GM19043 (cell line): Measurements from ENCODE around the gene IL17RE.
A peak's percentile ranks its signal among the peaks of the same experiment; 100 is the strongest.
"Not testable (repeated sequence)": the region's sequence is repeated elsewhere in the genome, so short reads cannot be mapped to it uniquely, and the experiment has no call there.

Experiments
- ATAC-seq: cut with Tn5 transposase; IDR thresholded peaks from one replicate; pipeline ENCODE4 v1.9.1; 2021; ENCODE audit warnings: low read depth; ENCODE audit not compliant: unreplicated experiment

Gene IL17RE

DNA sequence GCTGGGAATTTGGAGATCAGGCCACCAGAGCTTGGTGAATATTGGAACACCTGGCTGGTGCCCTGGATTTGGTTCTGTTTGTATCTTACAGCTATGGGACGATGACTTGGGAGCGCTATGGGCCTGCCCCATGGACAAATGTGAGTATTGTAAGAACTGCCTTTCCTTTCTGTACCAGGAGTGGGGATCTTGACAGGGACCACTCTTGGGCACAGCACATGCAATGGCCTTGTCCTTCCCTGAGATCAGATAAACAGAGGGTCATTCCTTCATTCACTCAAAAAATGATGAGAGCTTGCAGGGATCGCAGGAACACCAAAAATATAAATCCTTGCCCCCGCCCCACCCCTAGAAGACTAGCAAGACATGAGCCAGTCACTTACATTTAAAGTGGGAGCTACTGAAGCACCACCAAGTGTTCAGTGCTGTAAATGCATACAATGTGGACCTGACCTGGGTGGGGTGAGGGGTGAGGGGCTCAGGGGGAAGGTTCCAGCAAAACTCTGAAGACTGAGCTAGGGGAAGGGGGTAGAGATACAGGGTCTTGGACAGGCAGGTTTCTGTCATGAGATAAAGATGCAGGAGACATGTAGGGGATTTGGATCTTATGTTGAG lies 28.3 kb downstream of the IL17RE start:
- no peak for ATAC-seq

- ATAC-seq = no peak
These were observed 29.8 kb downstream of the IL17RE start for GRCh38 chr3:9932535-9932842.

- peak; percentile 47 for ATAC-seq
These were observed 30.4 kb downstream of the IL17RE start for GRCh38 chr3:9932843-9933560.

GRCh38 chr3:9933561-9934234 lies 31.1 kb downstream of the IL17RE start, which contains the start of gene CRELD1:
Gene CRELD1, plus strand, starts transcription at chr3:9933834. Its CDS starts 605 bp downstream, at chr3:9934439.
- ATAC-seq = peak; percentile 86

GRCh38 chr3:9934235-9934621 lies 31.6 kb downstream of the IL17RE start:
- no peak for ATAC-seq

GRCh38 chr3:9934993-9935392 lies 32.3 kb downstream of the IL17RE start:
- ATAC-seq = no peak

GRCh38 chr3:9935966-9936510 lies 33.4 kb downstream of the IL17RE start:
- ATAC-seq = no peak

GRCh38 chr3:9937486-9938238 lies 35.0 kb downstream of the IL17RE start:
- no peak for ATAC-seq

GRCh38 chr3:9938966-9939365 lies 36.3 kb downstream of the IL17RE start:
- no peak for ATAC-seq

- not testable (repeated sequence) for ATAC-seq
These were observed 37.3 kb downstream of the IL17RE start for GRCh38 chr3:9939906-9940305.

- ATAC-seq = no peak
These were observed 38.1 kb downstream of the IL17RE start for GRCh38 chr3:9940746-9941145.

- ATAC-seq = no peak
These were observed 39.5 kb downstream of the IL17RE start for GRCh38 chr3:9942164-9942563.

GRCh38 chr3:9942934-9943690 lies 40.5 kb downstream of the IL17RE start:
- no peak for ATAC-seq

DNA sequence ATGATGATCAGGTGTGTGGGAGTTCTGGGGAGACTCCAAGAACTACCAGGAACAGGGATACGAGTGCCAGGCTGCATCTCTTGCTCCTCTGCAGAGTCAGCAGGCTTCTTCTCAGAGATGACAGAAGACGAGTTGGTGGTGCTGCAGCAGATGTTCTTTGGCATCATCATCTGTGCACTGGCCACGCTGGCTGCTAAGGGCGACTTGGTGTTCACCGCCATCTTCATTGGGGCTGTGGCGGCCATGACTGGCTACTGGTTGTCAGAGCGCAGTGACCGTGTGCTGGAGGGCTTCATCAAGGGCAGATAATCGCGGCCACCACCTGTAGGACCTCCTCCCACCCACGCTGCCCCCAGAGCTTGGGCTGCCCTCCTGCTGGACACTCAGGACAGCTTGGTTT lies 41.6 kb downstream of the IL17RE start:
- ATAC-seq = no peak

- no peak for ATAC-seq
These were observed 42.7 kb downstream of the IL17RE start for GRCh38 chr3:9945358-9945757.

DNA sequence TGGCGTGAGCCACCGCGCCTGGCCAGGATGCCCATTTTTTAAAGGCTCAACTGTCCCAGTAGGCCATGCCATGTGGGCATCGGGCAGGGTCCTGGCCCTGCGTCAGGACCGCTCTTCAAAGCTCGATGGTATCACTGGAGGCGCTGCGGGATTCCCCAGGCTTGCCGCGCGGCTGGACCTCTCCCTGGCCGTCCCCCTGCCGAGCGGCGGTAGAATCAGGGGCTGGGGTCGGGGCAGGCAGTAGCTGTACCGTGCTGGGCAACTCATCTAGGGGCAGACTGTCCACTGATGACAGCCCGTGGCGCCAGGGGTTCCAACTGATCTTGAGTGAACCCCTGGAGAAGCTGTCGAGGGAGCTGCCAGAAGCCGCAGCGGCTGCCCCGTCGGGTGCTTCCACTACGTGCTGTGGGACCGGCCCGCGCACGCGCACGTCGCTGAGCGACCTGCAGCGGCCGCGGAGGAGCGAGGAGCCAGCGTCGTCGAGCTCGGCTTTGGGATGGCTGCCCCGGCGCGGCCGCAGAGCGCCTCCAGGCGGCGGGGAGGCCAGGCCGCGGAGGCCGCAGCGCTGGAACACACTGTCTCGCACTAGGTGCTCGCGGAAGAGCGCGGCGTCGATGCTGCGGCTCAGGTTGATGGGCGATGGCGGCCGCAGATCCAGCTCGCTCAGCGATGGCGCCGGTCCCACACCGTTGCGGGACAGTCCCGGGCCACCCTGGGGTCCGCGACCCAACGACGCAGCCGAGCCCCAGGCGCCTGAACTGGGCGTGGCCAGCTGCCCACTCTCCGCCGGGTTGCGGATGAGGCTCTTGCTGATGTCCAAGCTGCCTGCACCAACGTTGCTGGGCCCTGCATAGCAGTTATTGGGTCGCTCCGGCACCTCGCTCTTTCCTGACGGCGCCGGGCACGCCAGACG lies 43.7 kb downstream of the IL17RE start:
- ATAC-seq = peak; percentile 64

DNA sequence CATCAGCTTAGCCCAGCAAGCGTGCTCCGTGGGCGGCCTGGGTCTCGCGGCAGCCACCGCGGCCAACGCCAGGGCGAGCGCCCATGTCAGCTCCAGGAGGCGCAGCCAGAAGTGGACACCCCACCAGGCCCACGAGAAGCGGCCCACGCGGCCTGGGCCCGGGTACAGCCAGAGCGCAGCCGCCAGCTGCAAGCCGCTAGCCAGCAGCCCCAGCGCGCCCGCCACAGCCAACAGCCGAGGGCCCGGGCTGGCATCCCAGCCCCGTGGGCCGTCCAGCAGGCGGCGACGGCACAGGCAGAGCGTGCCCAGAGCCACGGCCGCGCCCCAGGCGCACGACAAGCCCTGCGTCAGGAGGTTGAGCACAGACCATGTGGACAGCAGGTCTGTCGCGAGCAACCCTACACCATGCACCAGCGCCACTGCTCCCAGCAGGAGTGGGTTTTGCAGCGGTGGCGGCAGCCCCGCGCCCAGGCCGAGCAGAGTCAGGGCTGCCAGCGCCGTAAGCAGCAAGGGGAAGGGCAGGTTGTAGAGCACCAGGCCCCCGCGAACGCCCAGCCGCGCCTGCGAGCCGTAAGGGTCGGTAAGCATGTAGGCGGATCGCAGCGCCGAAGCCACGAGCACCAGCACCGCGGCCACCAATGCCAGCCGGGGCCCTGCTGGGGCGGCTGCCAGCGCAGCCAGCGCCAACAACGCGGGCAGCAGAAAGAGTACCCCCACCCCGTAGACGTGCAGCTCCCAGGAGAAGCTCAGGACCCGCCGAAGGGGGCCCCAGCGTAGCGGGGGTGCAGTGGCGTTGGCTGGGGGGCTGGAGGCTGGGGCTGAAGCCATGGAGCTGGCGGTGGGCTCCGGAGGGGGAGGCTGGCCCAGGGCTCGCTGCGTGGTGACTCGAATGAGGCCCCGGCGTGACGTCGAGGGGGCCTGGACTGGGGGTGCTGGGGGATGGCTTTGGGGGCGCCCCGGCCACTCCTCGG lies 44.7 kb downstream of the IL17RE start:
- no peak for ATAC-seq

DNA sequence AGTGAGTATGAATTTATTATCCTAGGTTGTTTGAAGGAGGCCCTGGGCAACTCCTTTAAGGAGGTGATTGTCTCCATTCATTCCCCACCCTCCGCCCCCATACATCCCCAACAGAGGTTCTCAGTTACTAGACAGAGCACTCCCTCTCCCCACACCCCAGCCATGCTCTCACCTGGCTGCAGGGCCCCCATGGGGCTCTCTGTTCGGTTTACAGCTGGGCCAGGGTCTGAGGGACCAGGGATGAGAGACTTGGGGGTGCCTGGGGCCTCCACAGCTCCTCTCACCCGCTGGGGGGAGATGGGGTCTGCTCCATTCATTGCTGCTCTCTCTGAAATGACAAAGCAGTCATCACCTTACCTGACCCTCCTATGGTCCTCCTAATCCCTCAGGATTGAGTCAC lies 45.9 kb downstream of the IL17RE start:
- ATAC-seq = no peak
